H7 (cell line): ENCODE measurements around the gene CCDC18. TPM values are rescaled to one million over a fixed set of nuclear protein-coding genes. Genes with fewer than 3 reads are reported as not detected.
"Not testable (repeated sequence)": the region's sequence is repeated elsewhere in the genome, so short reads cannot be mapped to it uniquely, and the experiment has no call there.

ENCODE experiments used
- DNase-seq: peaks from one replicate; pipeline ENCODE4 v3.0.0; 2012
- H3K27me3 ChIP-seq: 2 replicates; pipeline ENCODE4 v1.6.0; 2011; ENCODE audit warnings: mild to moderate bottlenecking, low read length; ENCODE audit not compliant: control insufficient read depth, insufficient read depth
- H3K36me3 ChIP-seq: replicated peaks from 2 replicates; pipeline ENCODE4 v1.5.1; 2011; ENCODE audit warnings: low read length; ENCODE audit not compliant: control insufficient read depth, insufficient read depth
- H3K4me3 ChIP-seq: 2 replicates; pipeline ENCODE4 v1.5.1; 2011; ENCODE audit warnings: low read depth, mild to moderate bottlenecking, control low read depth, low read length, moderate library complexity; ENCODE audit not compliant: insufficient read depth
- total RNA-seq: library from RNA; depleted of rRNA; stranded (reverse); fragments of >200 nt; shearing (Covaris generic); gene quantifications from 2 replicates; pipeline ENCODE4 v1.2.3, GENCODE V29; 2014

CCDC18 gene
- total RNA-seq, 1 experiment from 2014 or later = 10.5 TPM

DNA sequence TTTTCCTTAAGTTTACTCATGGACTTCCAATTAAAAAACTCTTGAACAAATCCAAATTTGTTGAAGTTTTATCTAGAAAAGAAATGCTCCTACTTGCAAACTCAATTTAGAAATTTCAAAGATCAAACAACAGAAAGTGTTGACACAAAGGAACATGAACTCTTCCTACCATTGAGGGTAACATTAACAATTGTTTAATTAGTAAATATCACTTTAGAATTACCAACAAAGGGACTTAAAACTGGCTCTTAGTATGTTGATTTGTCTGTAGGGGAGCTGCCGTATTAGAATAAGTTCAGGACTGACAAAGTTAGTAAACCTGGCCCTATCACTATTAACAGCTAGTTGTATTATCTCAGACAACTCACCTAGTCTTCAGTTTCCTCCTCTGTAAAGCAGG, 57.9 kb downstream of the CCDC18 start:
- Histone ChIP-seq H3K36me3 (peaks cover 10% of the 10 kb centered on the region), H3K27me3 (no peaks in the 10 kb centered on the region), H3K4me3 (no peak overlapping the region)
- no peak for DNase-seq

DNA sequence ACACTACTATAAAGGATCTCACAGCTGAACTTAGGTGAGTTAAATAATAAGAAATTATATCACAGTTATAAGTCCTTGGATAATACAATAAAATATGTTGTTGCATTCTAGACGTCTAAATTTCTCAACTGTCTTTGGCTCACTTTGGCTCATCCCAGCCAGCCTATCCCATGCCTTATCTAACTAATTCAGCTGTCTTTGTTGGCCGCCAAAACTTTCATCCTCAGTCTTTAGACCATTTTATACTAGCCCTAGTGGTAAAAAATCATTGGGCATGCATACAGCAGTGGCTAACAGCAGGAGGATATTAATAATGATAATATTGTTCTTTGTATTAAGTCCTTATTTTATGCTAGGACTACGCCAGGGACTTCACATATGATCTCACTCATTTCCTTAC, 59.3 kb downstream of the CCDC18 start:
- no peak for DNase-seq
- Histone ChIP-seq H3K27me3 (no peaks in the 10 kb centered on the region), H3K36me3 (peaks cover 10% of the 10 kb centered on the region), H3K4me3 (no peak overlapping the region)

DNA sequence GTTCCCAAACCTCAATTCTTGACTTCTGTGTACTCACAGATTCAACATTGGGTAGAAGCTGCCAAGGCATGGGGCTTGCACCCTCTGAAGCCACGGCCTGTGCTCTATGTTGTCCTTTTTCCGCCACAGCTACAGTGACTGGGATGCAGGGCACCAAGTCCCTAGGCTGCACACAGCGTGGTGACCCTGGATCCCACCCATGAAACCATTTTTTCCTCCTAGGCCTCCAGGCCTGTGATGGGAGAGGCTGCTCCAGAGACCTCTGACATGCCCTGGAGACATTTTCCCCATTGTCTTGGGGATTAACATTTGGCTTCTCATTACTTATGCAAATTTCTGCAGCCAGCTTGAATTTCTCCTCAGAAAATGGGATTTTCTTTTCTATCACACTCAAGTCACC, 62.7 kb downstream of the CCDC18 start:
- not testable (repeated sequence) for H3K4me3 ChIP-seq, H3K27me3 ChIP-seq, DNase-seq, H3K36me3 ChIP-seq

DNA sequence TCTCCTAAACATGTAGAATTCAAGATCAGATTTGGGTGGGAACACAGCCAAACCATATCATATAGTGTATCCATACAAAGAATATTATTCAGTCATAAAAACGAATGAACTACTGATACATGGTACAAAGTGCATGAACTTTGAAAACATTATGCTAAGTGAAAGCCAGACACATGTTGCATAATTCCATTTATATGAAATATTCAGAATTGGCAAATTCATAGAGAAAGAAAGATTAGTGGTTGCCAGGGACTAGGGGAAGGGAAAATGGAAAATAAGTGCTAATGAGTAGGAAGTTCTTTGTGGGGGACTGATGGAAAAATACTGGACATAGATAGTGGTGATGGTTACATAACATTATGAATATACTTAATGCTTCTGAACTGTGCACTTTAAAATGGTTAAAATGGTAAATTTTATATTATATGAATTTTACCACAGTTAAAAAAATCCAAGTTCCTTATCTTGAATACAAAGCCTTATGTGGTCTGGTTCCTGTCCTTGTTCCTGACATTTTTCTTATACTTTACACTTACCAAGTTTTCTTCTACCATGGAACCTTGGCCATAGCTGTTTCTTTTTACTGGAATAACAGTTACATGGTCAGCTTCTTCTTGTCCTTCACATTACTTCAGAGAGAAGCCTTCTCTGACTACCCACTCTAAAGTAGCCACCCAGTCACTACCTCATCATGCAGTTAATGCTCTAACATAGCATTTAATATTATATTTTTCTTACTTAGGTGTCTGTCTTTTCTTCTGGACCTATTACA, 64.0 kb downstream of the CCDC18 start:
- H3K36me3 ChIP-seq = peaks cover 6% of the 10 kb centered on the region
- DNase-seq = no peak
- no peaks in the 10 kb centered on the region for H3K27me3 ChIP-seq
- H3K4me3 ChIP-seq = no peak overlapping the region

DNA sequence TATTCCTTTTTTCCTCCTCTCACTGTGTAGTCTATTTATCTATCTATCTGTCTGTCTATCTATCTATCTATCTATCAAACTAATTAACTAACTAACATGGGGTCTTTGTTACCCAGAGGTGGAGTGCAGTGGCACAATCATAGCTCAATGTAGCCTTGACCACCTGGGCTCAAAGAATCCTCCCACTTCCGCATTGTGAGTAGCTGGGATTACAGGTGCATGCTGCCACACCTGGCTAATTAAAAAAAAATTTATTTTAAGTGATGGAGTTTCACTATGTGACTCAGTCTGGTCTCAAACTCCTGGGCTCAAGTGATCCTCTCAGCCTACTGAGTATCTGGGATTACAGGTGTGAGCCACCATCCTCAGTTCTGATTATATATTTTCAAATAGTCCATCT, 71.4 kb downstream of the CCDC18 start:
- Histone ChIP-seq H3K4me3 (no peak overlapping the region), H3K36me3 (no peaks in the 10 kb centered on the region; the same call in 1 of the 2 replicates), H3K27me3 (no peaks in the 10 kb centered on the region)
- DNase-seq = no peak

DNA sequence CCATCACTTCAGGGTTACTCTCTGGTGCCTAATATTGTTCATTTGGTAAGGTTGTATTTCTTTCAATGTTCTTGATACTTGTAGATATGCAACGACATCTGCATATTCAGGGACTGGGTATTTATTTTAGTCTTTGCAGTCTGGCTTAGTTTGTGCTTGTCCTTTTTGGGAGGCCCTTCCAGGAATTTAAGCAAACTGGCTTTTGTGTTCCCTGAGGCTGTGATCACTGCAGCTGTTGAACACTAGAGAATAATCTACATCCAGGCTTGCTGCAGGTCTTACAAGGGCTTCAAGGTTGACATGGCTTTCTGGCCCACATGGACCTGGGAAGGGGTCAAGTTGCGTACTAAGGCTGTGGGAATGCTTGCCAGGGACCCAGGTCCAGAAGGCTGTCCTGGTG, 72.1 kb downstream of the CCDC18 start:
- DNase-seq = no peak
- Histone ChIP-seq H3K27me3 (no peaks in the 10 kb centered on the region), H3K4me3 (no peak overlapping the region), H3K36me3 (no peaks in the 10 kb centered on the region)

DNA sequence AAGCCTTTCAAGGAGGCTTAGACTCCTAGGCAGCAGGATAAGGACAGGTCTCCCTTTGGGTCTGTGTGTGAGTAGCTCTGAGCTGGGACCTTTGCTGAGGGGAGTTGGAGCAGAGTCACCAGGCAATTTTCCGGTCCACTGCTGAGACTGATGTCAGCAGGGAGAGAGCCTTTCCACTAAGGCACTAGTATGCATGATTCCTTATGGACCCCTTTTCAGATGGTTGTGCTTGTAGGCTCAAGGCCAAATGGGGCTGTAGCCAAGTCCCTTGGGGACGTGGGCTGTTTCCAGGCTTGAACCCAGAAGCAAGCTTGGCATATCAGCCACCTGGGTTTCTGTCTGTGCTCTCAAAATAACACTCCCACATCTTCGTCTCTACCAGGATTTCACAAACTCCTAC, 73.0 kb downstream of the CCDC18 start:
- Histone ChIP-seq H3K4me3 (no peak overlapping the region), H3K36me3 (no peaks in the 10 kb centered on the region; the same call in 1 of the 2 replicates), H3K27me3 (no peaks in the 10 kb centered on the region)
- DNase-seq = no peak

DNA sequence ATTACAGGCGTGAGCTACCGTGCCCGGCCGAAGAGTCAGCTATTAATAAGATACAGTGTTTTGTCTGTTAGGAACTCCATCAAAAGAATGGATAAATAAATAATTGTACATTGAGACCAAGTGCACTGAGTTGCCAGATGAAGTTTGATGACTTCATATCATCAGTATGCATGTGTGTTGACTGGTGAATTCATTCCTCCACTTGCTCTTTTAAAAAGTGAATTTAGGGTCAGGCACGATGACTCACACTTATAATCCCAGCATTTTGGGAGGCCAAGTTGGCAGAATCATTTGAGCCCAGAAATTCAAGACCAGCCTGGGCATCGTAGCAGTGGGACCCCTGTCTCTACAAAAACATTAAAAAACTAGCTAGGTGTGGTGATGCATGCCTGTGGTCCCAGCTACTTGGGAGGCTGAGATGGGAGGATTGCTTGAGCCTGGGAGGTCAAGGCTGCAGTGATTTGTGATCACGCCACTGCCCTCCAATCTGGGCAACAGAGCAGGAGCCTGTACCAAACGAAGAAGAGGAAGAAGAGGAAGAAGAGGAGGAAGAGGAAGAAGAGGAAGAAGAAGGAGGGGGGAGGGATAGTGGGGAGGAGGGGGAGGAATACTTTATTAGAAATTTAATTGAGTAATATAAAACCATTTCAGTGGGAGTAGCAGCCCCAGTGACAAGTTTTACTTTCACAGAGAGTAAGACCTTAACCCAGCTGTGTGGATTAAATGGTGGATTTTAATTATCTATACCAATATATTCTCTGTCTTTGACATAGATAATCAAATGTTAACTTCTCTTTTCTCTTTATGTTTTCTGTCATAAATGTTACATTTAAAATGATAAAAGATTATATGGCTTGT, 74.9 kb downstream of the CCDC18 start:
- H3K27me3 ChIP-seq = no peaks in the 10 kb centered on the region
- DNase-seq = no peak
- peaks cover 1% of the 10 kb centered on the region for H3K36me3 ChIP-seq
- H3K4me3 ChIP-seq = no peak overlapping the region

DNA sequence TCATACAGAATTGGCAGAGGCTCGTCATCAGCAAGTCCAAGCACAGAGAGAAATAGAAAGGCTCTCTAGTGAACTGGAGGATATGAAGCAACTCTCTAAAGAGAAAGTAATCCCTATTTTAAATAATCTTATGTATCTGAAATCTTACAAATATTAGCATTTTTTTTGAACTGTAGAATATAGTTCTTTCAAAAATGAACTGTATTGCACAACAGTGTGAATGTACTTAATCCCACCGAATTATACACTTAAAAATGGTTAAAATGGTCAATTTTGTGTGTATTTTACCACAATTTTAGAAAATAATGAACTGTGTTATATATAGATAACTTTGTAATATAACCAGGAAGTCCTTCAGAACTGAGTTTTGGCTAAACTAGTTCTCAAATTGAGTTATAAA, 75.9 kb downstream of the CCDC18 start:
- peaks cover 1% of the 10 kb centered on the region for H3K36me3 ChIP-seq

DNA sequence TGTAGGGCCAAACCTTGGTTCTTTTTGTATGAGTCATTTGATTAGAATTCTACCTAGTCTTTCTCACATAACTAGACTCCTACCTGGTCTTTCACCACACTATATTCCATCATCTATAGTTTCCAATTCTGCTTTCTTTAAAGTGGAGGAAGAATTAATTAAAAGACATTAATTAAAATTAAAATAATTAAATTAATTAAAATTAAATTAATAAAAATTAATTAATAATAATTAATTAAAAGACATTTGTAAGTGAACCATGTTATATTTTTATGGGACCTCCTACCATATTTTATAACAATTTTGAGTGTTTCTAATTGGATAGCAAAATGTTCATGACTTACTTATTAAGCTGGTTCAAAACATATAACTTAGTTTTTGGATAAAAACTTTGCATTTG, 77.4 kb downstream of the CCDC18 start:
- peaks cover 9% of the 10 kb centered on the region for H3K36me3 ChIP-seq
- no peak overlapping the region for H3K4me3 ChIP-seq
- DNase-seq = no peak
- H3K27me3 ChIP-seq = no peaks in the 10 kb centered on the region

More for the DNA sequence above, 75.9 kb downstream of the CCDC18 start:
- Histone ChIP-seq H3K27me3 (no peaks in the 10 kb centered on the region), H3K4me3 (no peak overlapping the region)
- no peak for DNase-seq

DNA sequence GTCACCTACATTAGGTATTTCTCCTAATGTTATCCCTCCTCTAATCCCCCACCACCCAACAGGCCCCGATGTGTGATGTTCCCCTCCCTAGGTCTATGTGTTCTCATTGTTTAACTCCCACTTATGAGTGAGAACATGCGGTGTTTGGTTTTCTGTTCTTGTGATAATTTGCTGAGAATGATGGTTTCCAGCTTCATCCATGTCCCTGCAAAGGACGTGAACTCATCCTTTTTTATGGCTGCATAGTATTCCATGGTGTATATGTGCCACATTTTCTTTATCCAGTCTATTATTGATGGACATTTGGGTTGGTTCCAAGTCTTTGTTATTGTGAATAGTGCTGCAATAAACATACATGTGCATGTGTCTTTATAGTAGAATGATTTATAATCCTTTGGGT, 80.2 kb downstream of the CCDC18 start:
- not testable (repeated sequence) for DNase-seq, H3K4me3 ChIP-seq, H3K27me3 ChIP-seq
- peaks cover 15% of the 10 kb centered on the region for H3K36me3 ChIP-seq

DNA sequence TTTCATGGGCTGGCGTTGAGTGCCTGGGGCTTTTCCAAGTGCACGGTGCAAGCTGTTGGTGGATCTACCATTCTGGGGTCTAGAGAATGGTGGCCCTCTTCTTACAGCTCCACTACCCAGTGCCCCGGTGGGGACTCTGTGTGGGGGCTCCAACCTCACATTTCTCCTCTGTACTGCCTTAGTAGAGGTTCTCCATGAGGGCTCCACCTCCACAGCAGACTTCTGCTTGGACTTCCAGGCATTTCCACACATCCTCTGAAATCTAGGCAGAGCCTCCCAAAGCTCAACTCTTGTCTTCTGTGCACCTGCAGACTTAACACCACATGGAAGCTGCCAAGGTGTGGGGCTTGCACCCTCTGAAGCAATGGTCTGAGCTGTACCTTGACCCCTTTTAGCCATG, 82.1 kb downstream of the CCDC18 start:
- no peak overlapping the region for H3K4me3 ChIP-seq
- peaks cover 15% of the 10 kb centered on the region for H3K36me3 ChIP-seq
- no peak for DNase-seq
- no peaks in the 10 kb centered on the region for H3K27me3 ChIP-seq

DNA sequence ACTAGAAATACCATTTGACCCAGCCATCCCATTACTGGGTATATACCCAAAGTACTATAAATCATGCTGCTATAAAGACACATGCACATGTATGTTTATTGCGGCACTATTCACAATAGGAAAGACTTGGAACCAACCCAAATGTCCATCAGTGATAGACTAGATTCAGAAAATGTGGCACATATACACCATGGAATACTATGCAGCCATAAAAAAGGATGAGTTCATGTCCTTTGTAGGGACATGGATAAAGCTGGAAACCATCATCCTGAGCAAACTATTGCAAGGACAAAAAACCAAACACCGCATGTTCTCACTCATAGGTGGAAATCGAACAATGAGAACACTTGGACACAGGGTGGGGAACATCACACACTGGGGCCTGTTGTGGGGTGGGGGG, 88.4 kb downstream of the CCDC18 start:
- H3K27me3 ChIP-seq, H3K36me3 ChIP-seq, DNase-seq, H3K4me3 ChIP-seq: not testable (repeated sequence)

DNA sequence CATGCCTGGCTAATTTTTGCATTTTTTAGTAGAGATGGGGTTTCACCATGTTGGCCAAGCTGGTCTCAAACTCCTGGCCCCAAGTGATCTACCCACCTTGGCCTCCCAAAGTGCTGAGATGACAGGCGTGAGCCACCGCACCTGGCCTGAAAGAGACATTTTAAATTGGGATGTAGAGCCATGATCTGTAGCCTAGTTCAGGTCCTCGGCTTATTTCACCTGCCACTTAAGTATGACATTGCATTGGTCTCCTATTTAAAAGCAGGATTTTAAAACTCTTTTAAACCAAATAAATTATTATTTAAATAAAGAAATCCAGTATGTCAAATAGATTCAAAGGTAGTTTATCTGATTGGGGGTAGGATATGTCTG, 94.7 kb downstream of the CCDC18 start:
- H3K36me3 ChIP-seq, DNase-seq: not testable (repeated sequence)

DNA sequence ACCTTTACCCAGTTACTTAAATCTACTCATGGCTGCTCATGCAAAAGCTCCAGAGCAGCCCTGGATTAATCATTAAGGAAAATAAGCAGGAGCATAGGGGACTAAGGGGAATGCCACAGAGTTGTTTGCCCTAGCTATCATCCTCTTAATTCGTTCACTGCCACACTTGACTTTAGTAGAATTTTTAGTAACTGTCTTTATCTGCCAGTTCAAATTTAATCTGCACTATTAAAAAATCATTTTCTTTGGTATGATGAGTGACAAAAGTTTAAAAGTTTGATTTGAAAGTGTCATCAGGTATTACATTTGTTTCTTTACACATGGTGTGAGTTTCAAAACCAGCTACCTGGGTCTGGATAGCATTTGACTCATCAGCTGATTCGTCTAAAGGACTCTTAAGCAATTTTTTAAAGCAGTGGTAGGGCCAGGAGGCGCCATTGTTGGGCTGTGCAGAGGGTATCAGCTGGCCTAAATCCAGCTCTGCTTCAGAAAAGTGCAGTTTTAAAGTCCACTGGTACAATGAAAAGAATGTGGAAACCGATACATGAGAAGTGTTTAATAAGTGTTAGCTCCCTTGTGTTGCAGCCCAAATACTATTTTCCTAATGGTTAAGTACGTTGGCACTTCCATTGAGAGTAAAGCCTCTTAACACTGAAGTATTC, 95.2 kb downstream of the CCDC18 start:
- no peak overlapping the region for H3K4me3 ChIP-seq
- H3K27me3 ChIP-seq = no peaks in the 10 kb centered on the region
- H3K36me3 ChIP-seq = no peaks in the 10 kb centered on the region
- no peak for DNase-seq

More for the DNA sequence above, 94.7 kb downstream of the CCDC18 start:
- not testable (repeated sequence) for H3K4me3 ChIP-seq, H3K27me3 ChIP-seq
